ENCODE data around the gene CNOT11.
"Not testable (repeated sequence)": the region's sequence is repeated elsewhere in the genome, so short reads cannot be mapped to it uniquely, and the experiment has no call there.

CNOT11 gene

GRCh38 chr2:101308432-101309210 is 55.9 kb downstream of the CNOT11 start, which contains the start of gene RNF149:
RNF149 (minus strand) TSS chr2:101308701; CDS start chr2:101308588, 113 bp downstream.
- DNase-seq (ENCODE audit: extremely low read depth in 1 of 2, low read depth in 1 of 2): peak; percentile 84 to 91

- DNase-seq (ENCODE audit: extremely low read depth in 1 of 2, low read depth in 1 of 2): no peak
Measured at GRCh38 chr2:101310090-101310833, 57.6 kb downstream of the CNOT11 start.

- DNase-seq (ENCODE audit: extremely low read depth in 1 of 2, low read depth in 1 of 2): no peak
Measured at GRCh38 chr2:101310834-101311695, 58.4 kb downstream of the CNOT11 start.

GRCh38 chr2:101311696-101312017 is 59.0 kb downstream of the CNOT11 start:
- DNase-seq (ENCODE audit: extremely low read depth in 1 of 2, low read depth in 1 of 2): no peak

GRCh38 chr2:101316568-101316967 is 63.9 kb downstream of the CNOT11 start:
- not testable (repeated sequence) for DNase-seq (ENCODE audit: extremely low read depth in 1 of 2, low read depth in 1 of 2)

Measured in activated CD8-positive, alpha-beta memory T cell treated with anti-CD3 and anti-CD28 coated beads for 1 hour (primary cell).